Activated T-cell treated with anti-CD3 and anti-CD28 coated beads, Interleukin-2, amount 50 U/mL, for 4 hours (primary cell): Measurements from ENCODE around the gene TAF8. TPM values are rescaled to one million over a fixed set of nuclear protein-coding genes. Genes with fewer than 3 reads are reported as not detected.

ENCODE experiments used
- ATAC-seq, 2 donors: fragments of 200-7000 bp; cut with Tn5 transposase; one replicate each; pipeline ENCODE4 v1.10.0; 2021
- DNase-seq: peaks from one replicate; pipeline ENCODE4 v3.0.0-alpha.2; 2020
- H3K27me3 Mint-ChIP-seq: one replicate; pipeline ENCODE4 v1.8.0; 2021; ENCODE audit warnings: low read depth, mixed read lengths
- H3K36me3 Mint-ChIP-seq: one replicate; pipeline ENCODE4 v1.8.0; 2022; ENCODE audit warnings: mixed read lengths; ENCODE audit not compliant: insufficient read depth
- H3K4me1 Mint-ChIP-seq: one replicate; pipeline ENCODE4 v1.8.0; 2021; ENCODE audit warnings: low read depth, mixed read lengths
- H3K4me3 Mint-ChIP-seq: one replicate; pipeline ENCODE4 v1.8.0; 2021; ENCODE audit warnings: mild to moderate bottlenecking, moderate library complexity, mixed read lengths
- H3K9me3 Mint-ChIP-seq: one replicate; pipeline ENCODE4 v1.8.0; 2021; ENCODE audit warnings: mixed read lengths
- total RNA-seq, 3 donors: library from RNA; stranded (reverse); gene quantifications; one replicate each; pipeline ENCODE4 v1.2.1, GENCODE V29; 2021

TAF8 gene
- total RNA-seq, 3 donors from 2014 or later: 35.7 to 39.9 (median 38.2) TPM

GRCh38 chr6:42038811-42039408, 11.4 kb upstream of the TAF8 start:
- DNase-seq (no peak), ATAC-seq (no peak)
- peaks cover 75% of the 10 kb centered on the region for H3K4me1 Mint-ChIP-seq
- H3K27me3 Mint-ChIP-seq: no peaks in the 10 kb centered on the region
- peaks cover 8% of the 10 kb centered on the region for H3K36me3 Mint-ChIP-seq
- peak overlapping the region; percentile 79 for H3K4me3 Mint-ChIP-seq
- H3K9me3 Mint-ChIP-seq: no peaks in the 10 kb centered on the region

- H3K27me3 Mint-ChIP-seq: no peaks in the 10 kb centered on the region
- ATAC-seq (no peak), DNase-seq (no peak)
- H3K4me3 Mint-ChIP-seq: peak overlapping the region; percentile 74
- peaks cover 81% of the 10 kb centered on the region for H3K4me1 Mint-ChIP-seq
- no peaks in the 10 kb centered on the region for H3K9me3 Mint-ChIP-seq
- peaks cover 2% of the 10 kb centered on the region for H3K36me3 Mint-ChIP-seq
Observed at GRCh38 chr6:42040856-42041480, 9.4 kb upstream of the TAF8 start.

- ATAC-seq (no peak), DNase-seq (no peak)
- Mint-ChIP-seq H3K36me3 (peaks cover 2% of the 10 kb centered on the region), H3K27me3 (no peaks in the 10 kb centered on the region), H3K4me3 (peak overlapping the region; percentile 74), H3K9me3 (no peaks in the 10 kb centered on the region), H3K4me1 (peaks cover 87% of the 10 kb centered on the region)
Observed at GRCh38 chr6:42041481-42042053, 8.8 kb upstream of the TAF8 start.

- no peak for ATAC-seq
- Mint-ChIP-seq H3K36me3 (peaks cover 2% of the 10 kb centered on the region), H3K9me3 (no peaks in the 10 kb centered on the region), H3K27me3 (no peaks in the 10 kb centered on the region), H3K4me1 (peaks cover 92% of the 10 kb centered on the region), H3K4me3 (peak overlapping the region; percentile 74)
- DNase-seq: no peak
Observed at GRCh38 chr6:42042108-42042507, 8.2 kb upstream of the TAF8 start.

GRCh38 chr6:42043787-42044475, 6.4 kb upstream of the TAF8 start:
- Mint-ChIP-seq H3K4me1 (peaks cover 86% of the 10 kb centered on the region), H3K9me3 (no peaks in the 10 kb centered on the region), H3K4me3 (peak overlapping the region; percentile 94), H3K27me3 (no peaks in the 10 kb centered on the region), H3K36me3 (no peaks in the 10 kb centered on the region)
- peak; percentile 40 to 61 for ATAC-seq
- peak; percentile 93 for DNase-seq

- H3K4me1 Mint-ChIP-seq: peaks cover 81% of the 10 kb centered on the region
- peak overlapping the region; percentile 94 for H3K4me3 Mint-ChIP-seq
- H3K9me3 Mint-ChIP-seq: no peaks in the 10 kb centered on the region
- no peaks in the 10 kb centered on the region for H3K27me3 Mint-ChIP-seq
- ATAC-seq: peak; percentile 5 to 7
- peaks cover under 1% of the 10 kb centered on the region for H3K36me3 Mint-ChIP-seq
- DNase-seq: peak; percentile 73
Observed at GRCh38 chr6:42045538-42046460, 4.5 kb upstream of the TAF8 start.

GRCh38 chr6:42046464-42047212, 3.7 kb upstream of the TAF8 start:
- Mint-ChIP-seq H3K9me3 (no peaks in the 10 kb centered on the region), H3K36me3 (peaks cover 6% of the 10 kb centered on the region), H3K4me3 (peak overlapping the region; percentile 94), H3K27me3 (no peaks in the 10 kb centered on the region), H3K4me1 (peaks cover 79% of the 10 kb centered on the region)
- ATAC-seq (no peak), DNase-seq (no peak)

GRCh38 chr6:42047213-42047590, 3.1 kb upstream of the TAF8 start:
- H3K36me3 Mint-ChIP-seq: peaks cover 6% of the 10 kb centered on the region
- H3K27me3 Mint-ChIP-seq: no peaks in the 10 kb centered on the region
- no peak for DNase-seq
- no peak for ATAC-seq
- H3K9me3 Mint-ChIP-seq: no peaks in the 10 kb centered on the region
- peak overlapping the region; percentile 94 for H3K4me3 Mint-ChIP-seq
- H3K4me1 Mint-ChIP-seq: peaks cover 77% of the 10 kb centered on the region

GRCh38 chr6:42047790-42048405, 2.4 kb upstream of the TAF8 start:
- Mint-ChIP-seq H3K4me1 (peaks cover 75% of the 10 kb centered on the region), H3K4me3 (peak overlapping the region; percentile 94), H3K36me3 (peaks cover 7% of the 10 kb centered on the region), H3K27me3 (no peaks in the 10 kb centered on the region), H3K9me3 (no peaks in the 10 kb centered on the region)
- ATAC-seq (peak; percentile 1), DNase-seq (no peak)

- no peaks in the 10 kb centered on the region for H3K27me3 Mint-ChIP-seq
- H3K36me3 Mint-ChIP-seq: peaks cover 13% of the 10 kb centered on the region
- DNase-seq (no peak), ATAC-seq (no peak)
- H3K9me3 Mint-ChIP-seq: no peaks in the 10 kb centered on the region
- peak overlapping the region; percentile 94 for H3K4me3 Mint-ChIP-seq
- peaks cover 69% of the 10 kb centered on the region for H3K4me1 Mint-ChIP-seq
Observed at GRCh38 chr6:42049116-42049809, 1.1 kb upstream of the TAF8 start.

- Mint-ChIP-seq H3K27me3 (no peaks in the 10 kb centered on the region), H3K4me1 (peaks cover 65% of the 10 kb centered on the region), H3K4me3 (peak overlapping the region; percentile 94), H3K36me3 (peaks cover 14% of the 10 kb centered on the region), H3K9me3 (no peaks in the 10 kb centered on the region)
- ATAC-seq (peak in 1 of 2 donors; percentile 2), DNase-seq (peak; percentile 30)
Observed at GRCh38 chr6:42049948-42050296, 402 bp upstream of the TAF8 start.

GRCh38 chr6:42051268-42051653, 937 bp downstream of the TAF8 start:
- Mint-ChIP-seq H3K4me3 (peak overlapping the region; percentile 94), H3K4me1 (peaks cover 55% of the 10 kb centered on the region), H3K9me3 (no peaks in the 10 kb centered on the region), H3K27me3 (no peaks in the 10 kb centered on the region), H3K36me3 (peaks cover 23% of the 10 kb centered on the region)
- no peak for ATAC-seq
- no peak for DNase-seq

GRCh38 chr6:42053601-42054000, 3.3 kb downstream of the TAF8 start:
- H3K27me3 Mint-ChIP-seq: no peaks in the 10 kb centered on the region
- ATAC-seq (no peak), DNase-seq (no peak)
- no peaks in the 10 kb centered on the region for H3K9me3 Mint-ChIP-seq
- no peak overlapping the region for H3K4me3 Mint-ChIP-seq
- peaks cover 41% of the 10 kb centered on the region for H3K36me3 Mint-ChIP-seq
- H3K4me1 Mint-ChIP-seq: peaks cover 41% of the 10 kb centered on the region
